HepG2 (cell line): ENCODE results near the gene KCNQ1OT1. TPM values are rescaled to one million over a fixed set of nuclear protein-coding genes. Genes with fewer than 3 reads are reported as not detected.

Experiments
- FOXO4 ChIP-seq: sonication (generic); formaldehyde crosslinking; conservative IDR thresholded peaks from 2 replicates; pipeline ENCODE4 v1.8.1; 2023; ENCODE audit warnings: missing genetic modification reagents
- MLXIP ChIP-seq: sonication (generic); formaldehyde crosslinking; IDR thresholded peaks from 2 replicates; pipeline ENCODE4 v1.9.0; 2021; ENCODE audit warnings: missing genetic modification reagents, borderline replicate concordance
- PATZ1 ChIP-seq: sonication (generic); formaldehyde crosslinking; IDR thresholded peaks from 2 replicates; pipeline ENCODE4 v1.4.0; 2020; ENCODE audit warnings: missing genetic modification reagents
- PRDM10 ChIP-seq: sonication (generic); formaldehyde crosslinking; IDR thresholded peaks from 2 replicates; pipeline ENCODE4 v1.4.0; 2020; ENCODE audit warnings: low read depth, missing genetic modification reagents
- THAP7 ChIP-seq: sonication (generic); formaldehyde crosslinking; IDR thresholded peaks from 2 replicates; pipeline ENCODE4 v1.8.1; 2023; ENCODE audit warnings: mild to moderate bottlenecking, missing genetic modification reagents
- ZNF441 ChIP-seq: sonication (generic); formaldehyde crosslinking; IDR thresholded peaks from 2 replicates; pipeline ENCODE4 v1.7.0; 2021; ENCODE audit warnings: missing genetic modification reagents, borderline replicate concordance
- ZNF512 ChIP-seq: sonication (generic); formaldehyde crosslinking; IDR thresholded peaks from 2 replicates; pipeline ENCODE4 v1.4.0; 2020; ENCODE audit warnings: mild to moderate bottlenecking, missing genetic modification reagents
- ZNF687 ChIP-seq: sonication (generic); formaldehyde crosslinking; IDR thresholded peaks from 2 replicates; pipeline ENCODE4 v1.5.1; 2020; ENCODE audit warnings: mild to moderate bottlenecking, missing genetic modification reagents, moderate library complexity
- polyA plus RNA-seq, 8 experiments: library from polyadenylated mRNA; depleted of rRNA in 3 of 8; stranded (reverse) in 7 of 8; unstranded in 1 of 8; fragments of >200 nt; fragmentation: Illumina TruSeq in 4 of 8; extraction: Trizol in 4 of 8; gene quantifications; 2 replicates each; pipeline versions ENCODE4 v1.2.1 to v1.2.3, GENCODE V29; 2011 to 2016; ENCODE audit warnings: low read depth in 4 of 8, missing spikeins in 1 of 8, mixed read lengths in 1 of 8; ENCODE audit not compliant: insufficient read depth in 1 of 8
- total RNA-seq, 5 experiments: library from RNA; depleted of rRNA; stranded (reverse); fragments of >200 nt; fragmentation: Illumina TruSeq; extraction: Trizol; gene quantifications; 2 replicates each; pipeline ENCODE4 v1.2.3, GENCODE V29; 2016; ENCODE audit warnings: low read depth in 1 of 5

KCNQ1OT1 gene
- total and polyA plus RNA-seq, 2 of the 13 experiments (the other 11 are each of a cell fraction or from before 2014, with no cell fraction given) = 1.3 to 18.9 TPM

GRCh38 chr11:2732261-2732939, 32.6 kb upstream of the KCNQ1OT1 start (continued):
- TF ChIP-seq PRDM10 = no peak; the same call in 1 of the 2 replicates
- TF ChIP-seq ZNF441 (CRISPR knock-in tag) = peak; percentile 68; the same call in 1 of the 2 replicates
- TF ChIP-seq THAP7 (CRISPR knock-in tag) = peak; percentile 62; the same call in 1 of the 2 replicates
- TF ChIP-seq MLXIP (CRISPR knock-in tag) = peak; percentile 66; the same call in 1 of the 2 replicates
- peak; percentile 96 for TF ChIP-seq ZNF687
- TF ChIP-seq FOXO4 (CRISPR knock-in tag) = no peak
- TF ChIP-seq ZNF512 (CRISPR knock-in tag) = no peak
- peak; percentile 98 for TF ChIP-seq PATZ1 (CRISPR knock-in tag)
